H9 (cell line): Measurements from ENCODE around the gene USP13. TPM values are rescaled to one million over a fixed set of nuclear protein-coding genes. Genes with fewer than 3 reads are reported as not detected.
"Not testable (repeated sequence)": the region's sequence is repeated elsewhere in the genome, so short reads cannot be mapped to it uniquely, and the experiment has no call there.

ENCODE experiments used
- DNase-seq: peaks from one replicate; pipeline ENCODE4 v3.0.0-alpha.2; 2017
- H2AFZ ChIP-seq: one replicate; pipeline ENCODE4 v1.6.1; 2013; ENCODE audit warnings: mild to moderate bottlenecking, low read length, control low read depth, moderate library complexity
- H2AK5ac ChIP-seq: 2 replicates; pipeline ENCODE4 v1.6.1; 2013; ENCODE audit warnings: low read length, control low read depth, mixed read lengths; ENCODE audit not compliant: insufficient read length
- H2BK120ac ChIP-seq: one replicate; pipeline ENCODE4 v1.6.1; 2013; ENCODE audit warnings: low read depth, mild to moderate bottlenecking, low read length, control low read depth, inconsistent platforms; ENCODE audit not compliant: poor library complexity, severe bottlenecking
- H2BK12ac ChIP-seq: 2 replicates; pipeline ENCODE4 v1.6.1; 2013; ENCODE audit warnings: low read length, control low read depth, mixed read lengths, low read depth; ENCODE audit not compliant: insufficient read length
- H2BK15ac ChIP-seq: 2 replicates; pipeline ENCODE4 v1.6.1; 2013; ENCODE audit warnings: low read depth, low read length, control low read depth
- H2BK20ac ChIP-seq: one replicate; pipeline ENCODE4 v1.6.1; 2013; ENCODE audit warnings: low read depth, mild to moderate bottlenecking, low read length, control low read depth, inconsistent platforms; ENCODE audit not compliant: poor library complexity, severe bottlenecking
- H2BK5ac ChIP-seq: 2 replicates; pipeline ENCODE4 v1.6.1; 2013; ENCODE audit warnings: low read length, control low read depth, mixed read lengths; ENCODE audit not compliant: insufficient read length
- H3K14ac ChIP-seq: 2 replicates; pipeline ENCODE4 v1.6.1; 2013; ENCODE audit warnings: low read length, control low read depth; ENCODE audit not compliant: insufficient read depth
- H3K18ac ChIP-seq: 2 replicates; pipeline ENCODE4 v1.6.1; 2013; ENCODE audit warnings: low read depth, mild to moderate bottlenecking, mixed read lengths, low read length, control low read depth; ENCODE audit not compliant: insufficient read length
- H3K23ac ChIP-seq: 2 replicates; pipeline ENCODE4 v1.6.1; 2013; ENCODE audit warnings: low read length, control low read depth, mixed read lengths, low read depth; ENCODE audit not compliant: insufficient read length
- H3K23me2 ChIP-seq: 2 replicates; pipeline ENCODE4 v1.6.1; 2013; ENCODE audit warnings: low read depth, mild to moderate bottlenecking, mixed read lengths, low read length, control low read depth; ENCODE audit not compliant: insufficient read length, poor library complexity, severe bottlenecking
- H3K27ac ChIP-seq: 2 replicates; pipeline ENCODE4 v1.5.1; 2013; ENCODE audit warnings: low read length, control low read depth, mixed read lengths, low read depth; ENCODE audit not compliant: insufficient read length
- H3K27me3 ChIP-seq: 2 replicates; pipeline ENCODE4 v1.6.1; 2013; ENCODE audit warnings: low read length, control low read depth, inconsistent platforms; ENCODE audit not compliant: insufficient read depth
- H3K4ac ChIP-seq: 2 replicates; pipeline ENCODE4 v1.6.1; 2013; ENCODE audit warnings: low read depth, mild to moderate bottlenecking, control low read depth, inconsistent platforms, low read length, moderate library complexity
- H3K4me1 ChIP-seq: 2 replicates; pipeline ENCODE4 v1.6.1; 2013; ENCODE audit warnings: low read length, control low read depth, inconsistent platforms; ENCODE audit not compliant: insufficient read depth
- H3K4me2 ChIP-seq: 2 replicates; pipeline ENCODE4 v1.6.1; 2013; ENCODE audit warnings: low read length, control low read depth, mixed read lengths; ENCODE audit not compliant: insufficient read length, insufficient read depth
- H3K56ac ChIP-seq: 2 replicates; pipeline ENCODE4 v1.6.1; 2013; ENCODE audit warnings: low read depth, mild to moderate bottlenecking, mixed read lengths, low read length, control low read depth; ENCODE audit not compliant: insufficient read length
- H3K79me1 ChIP-seq: 2 replicates; pipeline ENCODE4 v1.6.1; 2013; ENCODE audit warnings: low read depth, mild to moderate bottlenecking, moderate library complexity, low read length, control low read depth, inconsistent platforms; ENCODE audit not compliant: insufficient read depth, poor library complexity, severe bottlenecking
- H3K79me2 ChIP-seq: 2 replicates; pipeline ENCODE4 v1.6.1; 2013; ENCODE audit warnings: low read length, control low read depth, inconsistent platforms; ENCODE audit not compliant: insufficient read depth
- H3K9ac ChIP-seq: 2 replicates; pipeline ENCODE4 v1.6.1; 2013; ENCODE audit warnings: low read length, control low read depth, mixed read lengths; ENCODE audit not compliant: insufficient read length; ENCODE audit errors: extremely low read depth
- H3K9me3 ChIP-seq: one replicate; pipeline ENCODE4 v1.6.1; 2013; ENCODE audit warnings: low read depth, low read length, inconsistent platforms; ENCODE audit not compliant: control insufficient read depth
- H3T11ph ChIP-seq: one replicate; pipeline ENCODE4 v1.6.1; 2013; ENCODE audit warnings: mild to moderate bottlenecking, low read length, control low read depth, inconsistent platforms
- H4K20me1 ChIP-seq: one replicate; pipeline ENCODE4 v1.6.1; 2013; ENCODE audit not compliant: control insufficient read depth, insufficient read length, insufficient read depth
- H4K5ac ChIP-seq: 2 replicates; pipeline ENCODE4 v1.6.1; 2013; ENCODE audit warnings: low read depth, mild to moderate bottlenecking, mixed read lengths, low read length, control low read depth; ENCODE audit not compliant: insufficient read length
- H4K8ac ChIP-seq: replicated peaks from 2 replicates; pipeline ENCODE4 v1.6.1; 2013; ENCODE audit warnings: low read length, control low read depth, mixed read lengths, low read depth; ENCODE audit not compliant: insufficient read length
- H4K91ac ChIP-seq: 2 replicates; pipeline ENCODE4 v1.6.1; 2013; ENCODE audit warnings: low read depth, mild to moderate bottlenecking, moderate library complexity, mixed read lengths, low read length, control low read depth; ENCODE audit not compliant: insufficient read length
- H3K27ac Mint-ChIP-seq, 3 experiments: 2 replicates in 2 of 3; 3 replicates in 1 of 3; pipeline ENCODE4 v1.8.0; 2020 to 2021; ENCODE audit warnings: mixed read lengths in 3 of 3, mild to moderate bottlenecking in 1 of 3, moderate library complexity in 1 of 3
- H3K27me3 Mint-ChIP-seq: 2 replicates; pipeline ENCODE4 v1.8.0; 2021; ENCODE audit warnings: low read depth, mild to moderate bottlenecking, moderate library complexity, mixed read lengths
- H3K36me3 Mint-ChIP-seq, 3 experiments: 2 replicates in 2 of 3; 3 replicates in 1 of 3; pipeline ENCODE4 v1.8.0; 2020 to 2021; ENCODE audit warnings: low read depth in 3 of 3, mixed read lengths in 3 of 3; ENCODE audit not compliant: insufficient read depth in 1 of 3
- H3K4me1 Mint-ChIP-seq, 2 experiments: 2 replicates each; pipeline ENCODE4 v1.8.0; 2020; ENCODE audit warnings: mixed read lengths in 2 of 2
- H3K4me3 Mint-ChIP-seq, 2 experiments: 2 replicates in 1 of 2; 3 replicates in 1 of 2; pipeline ENCODE4 v1.8.0; 2020 to 2021; ENCODE audit warnings: mild to moderate bottlenecking in 2 of 2, mixed read lengths in 2 of 2, moderate library complexity in 1 of 2
- H3K9me3 Mint-ChIP-seq, 2 experiments: 2 replicates in 1 of 2; 3 replicates in 1 of 2; pipeline ENCODE4 v1.8.0; 2020; ENCODE audit warnings: mild to moderate bottlenecking in 2 of 2, mixed read lengths in 2 of 2, moderate library complexity in 1 of 2
- CTCF ChIP-seq: fragments of 200-600 bp; sonication (generic); conservative IDR thresholded peaks from 3 replicates; pipeline ENCODE4 v1.8.0; 2021; ENCODE audit warnings: antibody characterized with exemption, mild to moderate bottlenecking
- WGBS: extraction: QIAGEN DNeasy Blood & Tissue Kit; methylation state at CpG from one replicate; pipeline ENCODE4 v1.1.7; 2013; ENCODE audit warnings: missing lambda C conversion rate, low lambda C conversion rate, mixed read lengths; ENCODE audit not compliant: insufficient read length; ENCODE audit errors: extremely low coverage; 5-methylcytosine and 5-hydroxymethylcytosine counted together
- total RNA-seq: library from RNA; stranded (reverse); gene quantifications from 2 replicates; pipeline ENCODE4 v1.2.1, GENCODE V29; 2021

Gene USP13
- total RNA-seq, 1 experiment from 2014 or later = 26.7 TPM

GRCh38 chr3:179642871-179643270 lies 10.0 kb upstream of the USP13 start:
- Histone ChIP-seq H3K23me2 (no peaks in the 10 kb centered on the region), H3K27me3 (no peaks in the 10 kb centered on the region), H2BK15ac (no peak overlapping the region), H2BK5ac (no peak overlapping the region), H2AK5ac (no peak overlapping the region), H2BK12ac (no peak overlapping the region), H3T11ph (no peak overlapping the region), H3K4me1 (no peaks in the 10 kb centered on the region), H4K8ac (no peak overlapping the region), H3K4me2 (no peak overlapping the region), H2BK120ac (no peak overlapping the region), H4K5ac (no peak overlapping the region), H3K18ac (no peak overlapping the region), H2BK20ac (no peak overlapping the region), H3K27ac (no peak overlapping the region), H3K9me3 (no peaks in the 10 kb centered on the region), H3K56ac (no peak overlapping the region), H3K23ac (no peak overlapping the region), H3K4ac (no peak overlapping the region), H4K91ac (no peak overlapping the region), H3K79me1 (no peaks in the 10 kb centered on the region), H3K14ac (no peak overlapping the region), H4K20me1 (no peaks in the 10 kb centered on the region), H3K79me2 (no peaks in the 10 kb centered on the region), H2AFZ (no peak overlapping the region), H3K9ac (no peak overlapping the region)
- DNase-seq = no peak
- Mint-ChIP-seq H3K27me3 (no peaks in the 10 kb centered on the region; the same call in 1 of the 2 replicates), H3K36me3 (no peaks in the 10 kb centered on the region), H3K4me1 (peaks cover 4 to 5% of the 10 kb centered on the region in 2 experiments), H3K27ac (no peak overlapping the region), H3K9me3 (0 out of 5 replicates have a peak, but pooled peaks cover 0 to 2% of the 10 kb centered on the region in 2 experiments), H3K4me3 (no peak overlapping the region)
- WGBS = no CpG with 5 or more reads among the region's 3 CpGs
- no peak for TF ChIP-seq CTCF

GRCh38 chr3:179643837-179644236 lies 9.0 kb upstream of the USP13 start:
- not testable (repeated sequence) for H2BK120ac ChIP-seq, H3T11ph ChIP-seq, H4K20me1 ChIP-seq, H3K18ac ChIP-seq, H3K79me1 ChIP-seq, H3K23ac ChIP-seq, H3K9me3 Mint-ChIP-seq, H2AFZ ChIP-seq, H2BK5ac ChIP-seq, H3K4ac ChIP-seq, H3K4me1 Mint-ChIP-seq, H3K23me2 ChIP-seq, DNase-seq, H2AK5ac ChIP-seq, H3K27ac ChIP-seq, H3K27ac Mint-ChIP-seq, H3K4me2 ChIP-seq, H3K27me3 Mint-ChIP-seq, H4K8ac ChIP-seq, H2BK20ac ChIP-seq, H3K56ac ChIP-seq, H2BK12ac ChIP-seq, H4K5ac ChIP-seq, H3K79me2 ChIP-seq, H3K14ac ChIP-seq, H3K9ac ChIP-seq, H2BK15ac ChIP-seq, H3K4me3 Mint-ChIP-seq, H3K36me3 Mint-ChIP-seq, H3K9me3 ChIP-seq, H4K91ac ChIP-seq, H3K27me3 ChIP-seq, H3K4me1 ChIP-seq
- WGBS = no CpG with 5 or more reads among the region's 8 CpGs
